IMR-90 (cell line): ENCODE data around the gene NT5C3A. TPM values are rescaled to one million over a fixed set of nuclear protein-coding genes. Genes with fewer than 3 reads are reported as not detected.

Experiments used
- ATAC-seq: fragments of 200-7000 bp; cut with Tn5 transposase; 2 replicates; pipeline ENCODE4 v1.9.1; 2020; ENCODE audit warnings: low read depth, mild to moderate bottlenecking, moderate library complexity
- BruUV-seq: library from RNA; stranded (reverse); fragments of 400-500 nt; replicated peaks from 2 replicates; lab custom pipeline; 2021; lab: Mats Ljungman, UMichigan
- CTCF ChIA-PET: fragments of 300-600 bp; formaldehyde crosslinking; extraction: SDS; loops from one replicate; lab custom pipeline; 2021; ENCODE audit warnings: antibody characterized with exemption; lab: Yijun Ruan, JAX
- POLR2A ChIA-PET: fragments of 300-600 bp; sonication (Branson Sonifier 250); formaldehyde crosslinking; loops from one replicate; lab custom pipeline; 2022; ENCODE audit warnings: antibody characterized with exemption; ENCODE audit not compliant: unreplicated experiment; lab: Charles Lee
- DNase-seq: peaks from one replicate; pipeline ENCODE4 v3.0.0; 2013
- H2AFZ ChIP-seq: replicated peaks from 2 replicates; pipeline ENCODE3; 2013; ENCODE audit warnings: low read length, mild to moderate bottlenecking; ENCODE audit not compliant: poor library complexity
- H2AK5ac ChIP-seq: 2 replicates; pipeline ENCODE4 v1.6.1; 2013; ENCODE audit warnings: low read depth, low read length, inconsistent platforms
- H2AK9ac ChIP-seq: replicated peaks from 2 replicates; pipeline ENCODE3; 2013; ENCODE audit warnings: mild to moderate bottlenecking, low read depth, low read length, moderate library complexity; ENCODE audit not compliant: poor library complexity
- H2BK120ac ChIP-seq: 2 replicates; pipeline ENCODE4 v1.6.1; 2013; ENCODE audit warnings: low read depth, low read length, inconsistent platforms
- H2BK15ac ChIP-seq: 3 replicates; pipeline ENCODE4 v1.6.1; 2013; ENCODE audit warnings: low read depth, low read length, inconsistent platforms
- H2BK20ac ChIP-seq: 2 replicates; pipeline ENCODE4 v1.6.1; 2013; ENCODE audit warnings: low read depth, mild to moderate bottlenecking, inconsistent platforms, low read length, moderate library complexity
- H2BK5ac ChIP-seq: 2 replicates; pipeline ENCODE4 v1.6.1; 2013; ENCODE audit warnings: mild to moderate bottlenecking, low read depth, low read length, inconsistent platforms; ENCODE audit not compliant: poor library complexity, severe bottlenecking
- H3K14ac ChIP-seq: replicated peaks from 2 replicates; pipeline ENCODE4 v1.6.1; 2013; ENCODE audit warnings: low read depth, low read length, inconsistent platforms
- H3K18ac ChIP-seq: 2 replicates; pipeline ENCODE4 v1.6.1; 2013; ENCODE audit warnings: low read depth, low read length, control low read depth
- H3K23ac ChIP-seq: 2 replicates; pipeline ENCODE4 v1.6.1; 2013; ENCODE audit warnings: low read depth, low read length, inconsistent platforms
- H3K27ac ChIP-seq: 2 replicates; pipeline ENCODE4 v1.5.1; 2013; ENCODE audit warnings: mild to moderate bottlenecking, control low read depth, low read length; ENCODE audit not compliant: insufficient read depth
- H3K27me3 ChIP-seq: 2 replicates; pipeline ENCODE4 v1.6.1; 2013; ENCODE audit warnings: low read length; ENCODE audit not compliant: control insufficient read depth, insufficient read depth
- H3K36me3 ChIP-seq: 2 replicates; pipeline ENCODE4 v1.6.1; 2013; ENCODE audit warnings: low read length, mixed read lengths; ENCODE audit not compliant: control insufficient read depth, insufficient read depth
- H3K4ac ChIP-seq: 2 replicates; pipeline ENCODE4 v1.6.1; 2013; ENCODE audit warnings: low read depth, low read length, inconsistent platforms
- H3K4me1 ChIP-seq: 2 replicates; pipeline ENCODE4 v1.6.1; 2013; ENCODE audit warnings: low read length, mixed read lengths; ENCODE audit not compliant: control insufficient read depth, insufficient read depth
- H3K4me2 ChIP-seq: 2 replicates; pipeline ENCODE4 v1.6.1; 2013; ENCODE audit warnings: low read depth, mild to moderate bottlenecking, control low read depth, low read length, moderate library complexity
- H3K4me3 ChIP-seq: 2 replicates; pipeline ENCODE4 v1.5.1; 2013; ENCODE audit warnings: low read depth, mild to moderate bottlenecking, control low read depth, low read length, moderate library complexity; ENCODE audit not compliant: insufficient read depth
- H3K56ac ChIP-seq: 2 replicates; pipeline ENCODE4 v1.6.1; 2013; ENCODE audit warnings: low read length, inconsistent platforms; ENCODE audit not compliant: insufficient read depth; ENCODE audit errors: extremely low read depth
- H3K79me1 ChIP-seq, 2 experiments: 2 replicates each; pipeline ENCODE4 v1.6.1; 2013; ENCODE audit warnings: low read length in 2 of 2, inconsistent platforms in 1 of 2, low read depth in 1 of 2
- H3K9ac ChIP-seq: 2 replicates; pipeline ENCODE4 v1.6.1; 2013; ENCODE audit warnings: low read depth, low read length, control low read depth
- H3K9me1 ChIP-seq: 2 replicates; pipeline ENCODE4 v1.6.1; 2013; ENCODE audit warnings: low read length, inconsistent platforms; ENCODE audit not compliant: insufficient read depth
- H3K9me3 ChIP-seq: 2 replicates; pipeline ENCODE4 v1.6.1; 2013; ENCODE audit warnings: low read length; ENCODE audit not compliant: control insufficient read depth, insufficient read depth
- H4K20me1 ChIP-seq: 2 replicates; pipeline ENCODE4 v1.6.1; 2013; ENCODE audit warnings: low read length, inconsistent platforms; ENCODE audit not compliant: insufficient read depth
- H4K5ac ChIP-seq: 2 replicates; pipeline ENCODE4 v1.6.1; 2013; ENCODE audit warnings: mild to moderate bottlenecking, low read depth, low read length, control low read depth
- H4K8ac ChIP-seq, 2 experiments: 2 replicates each; pipeline ENCODE4 v1.6.1; 2013; ENCODE audit warnings: low read depth in 2 of 2, low read length in 2 of 2, control low read depth in 1 of 2, inconsistent platforms in 1 of 2
- H4K91ac ChIP-seq: 2 replicates; pipeline ENCODE4 v1.6.1; 2013; ENCODE audit warnings: low read depth, low read length, inconsistent platforms; ENCODE audit not compliant: insufficient read depth
- CEBPB ChIP-seq: IDR thresholded peaks from 2 replicates; pipeline ENCODE4 v1.6.1; 2012; ENCODE audit warnings: low read depth, low read length, improper control_type of control experiment
- FOS ChIP-seq: fragments of 150-350 bp; IDR thresholded peaks from 2 replicates; pipeline ENCODE4 v1.6.1; 2016; ENCODE audit warnings: low read depth, low read length
- MAFK ChIP-seq: IDR thresholded peaks from 2 replicates; pipeline ENCODE4 v1.6.1; 2012; ENCODE audit warnings: low read depth, low read length, improper control_type of control experiment
- MAZ ChIP-seq: IDR thresholded peaks from 2 replicates; pipeline ENCODE4 v1.6.1; 2012; ENCODE audit warnings: low read depth, mild to moderate bottlenecking, low read length, improper control_type of control experiment, moderate library complexity, borderline replicate concordance
- POLR2A ChIP-seq: IDR thresholded peaks from 2 replicates; pipeline ENCODE4 v1.6.1; 2012; ENCODE audit warnings: mild to moderate bottlenecking, low read depth, low read length
- RAD21 ChIP-seq: IDR thresholded peaks from 2 replicates; pipeline ENCODE4 v1.6.1; 2012; ENCODE audit warnings: low read length, improper control_type of control experiment
- SMC3 ChIP-seq: fragments of 150-350 bp; IDR thresholded peaks from 2 replicates; pipeline ENCODE4 v1.6.1; 2016; ENCODE audit warnings: low read depth, mild to moderate bottlenecking, antibody characterized with exemption, low read length, moderate library complexity
- WGBS, 2 experiments: methylation state at CpG; one replicate each; pipeline versions ENCODE4 v1.1.5 to v1.1.7; 2013; ENCODE audit warnings: missing lambda C conversion rate in 2 of 2; ENCODE audit not compliant: insufficient read length in 1 of 2; ENCODE audit errors: extremely low coverage in 2 of 2; 5-methylcytosine and 5-hydroxymethylcytosine counted together
- dilution Hi-C: fragments of 300-500 bp; cut with HindIII; formaldehyde crosslinking; loops from one replicate; pipeline ENCODE4 v1.14.3; 2018; ENCODE audit warnings: low sequenced_read_pairs; ENCODE audit not compliant: unreplicated experiment
- in situ Hi-C: fragments of 300-500 bp; cut with MboI; formaldehyde crosslinking; loops from 3 replicates; pipeline ENCODE4 v1.14.3; 2019; ENCODE audit warnings: low sequenced_read_pairs, inconsistent platforms, mixed read lengths
- intact Hi-C: fragments of 100-400 bp; cut with micrococcal nuclease; formaldehyde crosslinking; loops from 2 replicates; pipeline ENCODE4 v1.10.0; 2022
- polyA plus RNA-seq, 3 experiments: library from polyadenylated mRNA; depleted of rRNA; stranded (reverse); fragments of >200 nt; gene quantifications; 2 replicates each; pipeline ENCODE4 v1.2.3, GENCODE V29; 2012; ENCODE audit warnings: low replicate concordance in 1 of 3
- total RNA-seq: library from RNA; depleted of rRNA; stranded (reverse); fragments of >200 nt; gene quantifications from 2 replicates; pipeline ENCODE4 v1.2.3, GENCODE V29; 2012
- TF ChIP-seq, protein P1 (sequence below): fragments of 150-350 bp; IDR thresholded peaks from 2 replicates; pipeline ENCODE4 v1.6.1; 2017; ENCODE audit warnings: mild to moderate bottlenecking, antibody characterized with exemption, low read length, low read depth

The NT5C3A gene
- total and polyA plus RNA-seq, 2 of the 4 experiments (the other 2 are of a cell fraction) = 11.3 to 12.2 TPM

DNA sequence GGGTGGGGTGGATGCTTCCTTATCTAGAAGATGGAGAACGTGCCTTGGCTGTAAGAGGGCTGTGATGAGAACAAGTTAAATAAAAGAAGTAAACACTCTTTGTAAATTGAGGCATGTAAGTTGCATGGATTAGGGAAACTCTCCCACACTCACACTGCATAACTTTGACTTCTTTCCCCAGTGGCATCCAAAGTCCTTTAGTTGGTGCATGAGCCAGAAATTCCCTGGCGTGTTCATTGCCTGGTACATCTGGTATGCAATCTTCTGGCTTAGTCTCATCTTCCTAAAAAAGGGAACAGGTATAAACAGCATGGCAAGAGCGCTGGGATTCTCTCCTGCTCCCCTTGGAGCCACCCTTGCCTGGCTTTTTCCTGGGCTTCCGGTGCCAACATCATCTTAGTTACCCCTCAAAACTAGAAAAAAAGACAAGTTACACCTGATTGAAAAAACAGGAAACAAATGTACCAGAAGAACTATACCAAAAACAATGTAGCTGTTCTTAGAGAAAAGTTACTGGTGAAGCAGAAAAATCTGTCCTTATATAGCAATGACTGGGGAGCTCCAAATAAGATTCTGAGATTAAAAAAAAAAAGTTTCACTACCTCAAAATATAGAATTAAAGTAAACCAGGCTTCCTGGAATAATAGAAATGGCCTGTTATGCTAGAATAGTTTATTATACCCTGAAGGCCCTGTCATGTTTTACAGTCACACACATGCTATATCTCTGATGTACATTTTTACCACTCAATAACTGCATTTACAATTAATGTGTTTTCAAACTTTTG is 36.8 kb upstream of the NT5C3A start:
- H3K27me3 ChIP-seq = no peaks in the 10 kb centered on the region
- intact Hi-C loops = no loop called here
- no peak overlapping the region for H3K23ac ChIP-seq
- no peak overlapping the region for H2BK5ac ChIP-seq
- no peak overlapping the region for H3K4me3 ChIP-seq
- peaks cover 4% of the 10 kb centered on the region; the same call in 1 of the 2 replicates for H3K9me1 ChIP-seq
- ChIA-PET POLR2A (interaction anchor here (0.6 kb wide), 1 partner anchor 75 kb away, joined by 6 read pairs; no protein-coding TSS in a partner anchor), CTCF (no interaction called here)
- no peak overlapping the region for H3K18ac ChIP-seq
- dilution Hi-C loops = no loop called here
- ATAC-seq (no peak), DNase-seq (no peak)
- H4K20me1 ChIP-seq = peaks cover 3% of the 10 kb centered on the region; the same call in 1 of the 2 replicates
- H3K14ac ChIP-seq = no peak overlapping the region
- H3K9me3 ChIP-seq = no peaks in the 10 kb centered on the region
- H4K8ac ChIP-seq = no peak overlapping the region
- H2AK9ac ChIP-seq = no peak overlapping the region
- H3K36me3 ChIP-seq = peaks cover 39% of the 10 kb centered on the region
- no peak overlapping the region for H2BK15ac ChIP-seq
- no peak overlapping the region for H3K4ac ChIP-seq
- no peak overlapping the region for H2AFZ ChIP-seq
- H3K79me1 ChIP-seq = peaks cover 18 to 29% of the 10 kb centered on the region in 2 experiments
- H2BK20ac ChIP-seq = no peak overlapping the region
- H3K9ac ChIP-seq = no peak overlapping the region
- H2BK120ac ChIP-seq = no peak overlapping the region
- H3K27ac ChIP-seq = no peak overlapping the region
- no peak overlapping the region for H3K56ac ChIP-seq
- H4K5ac ChIP-seq = no peak overlapping the region
- TF ChIP-seq POLR2A (no peak), MAZ (no peak), RAD21 (no peak), SMC3 (no peak), CEBPB (no peak), MAFK (no peak), FOS (no peak)
- TF ChIP-seq, protein P1, sequence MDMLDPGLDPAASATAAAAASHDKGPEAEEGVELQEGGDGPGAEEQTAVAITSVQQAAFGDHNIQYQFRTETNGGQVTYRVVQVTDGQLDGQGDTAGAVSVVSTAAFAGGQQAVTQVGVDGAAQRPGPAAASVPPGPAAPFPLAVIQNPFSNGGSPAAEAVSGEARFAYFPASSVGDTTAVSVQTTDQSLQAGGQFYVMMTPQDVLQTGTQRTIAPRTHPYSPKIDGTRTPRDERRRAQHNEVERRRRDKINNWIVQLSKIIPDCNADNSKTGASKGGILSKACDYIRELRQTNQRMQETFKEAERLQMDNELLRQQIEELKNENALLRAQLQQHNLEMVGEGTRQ = no peak
- H4K91ac ChIP-seq = no peak overlapping the region
- H2AK5ac ChIP-seq = no peak overlapping the region
- 100% methylated on average over 2 of the region's 4 CpGs; no CpG with 5 or more reads in 1 of the 2 experiments for WGBS, 2 experiments
- H3K4me1 ChIP-seq = no peaks in the 10 kb centered on the region
- in situ Hi-C loops = loop anchor here (5.0 kb wide), 1 partner anchor 332 kb away; no protein-coding TSS in a partner anchor
- no TSS peak for BruUV-seq
- H3K4me2 ChIP-seq = no peak overlapping the region
